ENCODE measurements around the gene ABCC6.

ABCC6 gene

GRCh38 chr16:16101585-16101984 is 121.7 kb downstream of the ABCC6 start:
- ChIA-PET POLR2A (no interaction called here), CTCF (no interaction called here)
- Histone ChIP-seq H3K27ac (ENCODE audit: extremely low read depth, low read depth, low read length) (no peak overlapping the region), H3K4me1 (ENCODE audit: control insufficient read depth, insufficient read depth, low read length) (no peaks in the 10 kb centered on the region), H3K4me3 (ENCODE audit: low read depth, low read length) (no peak overlapping the region), H3K9me3 (ENCODE audit: control insufficient read depth, insufficient read depth, low read depth, low read length) (no peaks in the 10 kb centered on the region), H3K36me3 (ENCODE audit: control insufficient read depth in 2 of 2, insufficient read depth in 1 of 2, low read length in 2 of 2) (peaks cover 0 to 60% of the 10 kb centered on the region in 2 experiments; a peak in 2 of 3 replicates)
- TF ChIP-seq TRIM28 (IDR thresholded peaks at IDR 0.05; ENCODE audit: borderline replicate concordance, low read length) (no peak), ZNF274 (IDR thresholded peaks at IDR 0.05; ENCODE audit: low read length) (no peak), ZNF274 (tag by site-specific recombination; IDR thresholded peaks at IDR 0.05; ENCODE audit: borderline replicate concordance) (no peak), ZBTB10 (tag by site-specific recombination; IDR thresholded peaks at IDR 0.05) (no peak)

GRCh38 chr16:16100631-16101030 is 122.7 kb downstream of the ABCC6 start:
- TF ChIP-seq ZNF488 (tag by site-specific recombination; IDR thresholded peaks at IDR 0.05) (no peak), ZNF433 (tag by site-specific recombination; IDR thresholded peaks at IDR 0.05; ENCODE audit: low read depth) (no peak), ZNF155 (tag by site-specific recombination; IDR thresholded peaks at IDR 0.05) (no peak), BCL11B (tag by site-specific recombination; IDR thresholded peaks at IDR 0.05; ENCODE audit: low read depth) (no peak), KLF8 (tag by site-specific recombination; IDR thresholded peaks at IDR 0.05) (no peak), ZSCAN16 (tag by site-specific recombination; IDR thresholded peaks at IDR 0.05) (no peak), KLF1 (tag by site-specific recombination; IDR thresholded peaks at IDR 0.05) (no peak), ZNF701 (tag by site-specific recombination; IDR thresholded peaks at IDR 0.05) (no peak), ZNF571 (tag by site-specific recombination; IDR thresholded peaks at IDR 0.05) (no peak), ZNF777 (tag by site-specific recombination; IDR thresholded peaks at IDR 0.05; ENCODE audit: borderline replicate concordance) (no peak), ZNF555 (tag by site-specific recombination; conservative IDR thresholded peaks at IDR 0.05) (no peak), SALL2 (tag by site-specific recombination; IDR thresholded peaks at IDR 0.05; ENCODE audit: borderline replicate concordance) (no peak), ZNF843 (tag by site-specific recombination; IDR thresholded peaks at IDR 0.05) (no peak), ZBTB7A (tag by site-specific recombination; IDR thresholded peaks at IDR 0.05; ENCODE audit: low read depth) (no peak), ZNF639 (tag by site-specific recombination; IDR thresholded peaks at IDR 0.05) (no peak), ELK4 (IDR thresholded peaks at IDR 0.05; ENCODE audit: borderline replicate concordance, low read depth, low read length) (no peak), ZNF654 (tag by site-specific recombination; IDR thresholded peaks at IDR 0.05; ENCODE audit: low read depth) (no peak), ZNF529 (tag by site-specific recombination; IDR thresholded peaks at IDR 0.05; ENCODE audit: insufficient replicate concordance) (no peak)
- ChIA-PET POLR2A (no interaction called here), CTCF (interaction anchor here (0.7 kb wide), 1 partner anchor 231 kb away, joined by 3 read pairs; no protein-coding TSS in a partner anchor)
- no peaks in the 10 kb centered on the region for H3K4me1 ChIP-seq (ENCODE audit: control insufficient read depth, insufficient read depth, low read length)
- peaks cover 0 to 59% of the 10 kb centered on the region in 2 experiments; a peak in 2 of 3 replicates for H3K36me3 ChIP-seq (ENCODE audit: control insufficient read depth in 2 of 2, insufficient read depth in 1 of 2, low read length in 2 of 2)
- H3K27ac ChIP-seq (ENCODE audit: extremely low read depth, low read depth, low read length), result no peak overlapping the region
- no peak overlapping the region for H3K4me3 ChIP-seq (ENCODE audit: low read depth, low read length)
- no peaks in the 10 kb centered on the region for H3K9me3 ChIP-seq (ENCODE audit: control insufficient read depth, insufficient read depth, low read depth, low read length)
